Measurements from ENCODE around the gene IFI27. TPM values are rescaled to one million over a fixed set of nuclear protein-coding genes. Genes with fewer than 3 reads are reported as not detected.

The IFI27 gene
- total RNA-seq, 1 experiment from 2014 or later = 2.6 TPM

- Mint-ChIP-seq H3K36me3 (ENCODE audit: insufficient read depth, unreplicated experiment) (no peaks in the 10 kb centered on the region), H3K27ac (ENCODE audit: unreplicated experiment) (no peak overlapping the region), H3K4me1 (ENCODE audit: low read depth, unreplicated experiment) (no peaks in the 10 kb centered on the region), H3K9me3 (ENCODE audit: unreplicated experiment) (no peaks in the 10 kb centered on the region), H3K4me3 (ENCODE audit: unreplicated experiment) (no peak overlapping the region), H3K27me3 (ENCODE audit: insufficient read depth, unreplicated experiment) (peaks cover 8% of the 10 kb centered on the region)
- H3K36me3 ChIP-seq (ENCODE audit: control insufficient read depth, insufficient read depth, low read length) = no peaks in the 10 kb centered on the region
- intact Hi-C loops (cut with micrococcal nuclease; ENCODE audit: unreplicated experiment) = no loop called here
- H3K9me3 ChIP-seq = no peaks in the 10 kb centered on the region
- no peak overlapping the region for H3K4me3 ChIP-seq (ENCODE audit: low read depth, low read length)
- DNase-seq = no peak
- TF ChIP-seq CTCF (IDR thresholded peaks at IDR 0.05; ENCODE audit: insufficient read depth in 1 of 2, low read depth in 1 of 2, low read length in 1 of 2, severe bottlenecking in 1 of 2, unreplicated experiment in 1 of 2) = no peak
- BruUV-seq (replicated peaks) = no TSS peak
- H3K4me1 ChIP-seq = no peaks in the 10 kb centered on the region
- H3K27me3 ChIP-seq (replicated peaks; ENCODE audit: control insufficient read depth, insufficient read depth, low read length) = no peaks in the 10 kb centered on the region
- ChIA-PET CTCF (no interaction called here), POLR2A (no interaction called here)
Measured at GRCh38 chr14:94164685-94165431, 54.3 kb downstream of the IFI27 start.

- Mint-ChIP-seq H3K4me3 (ENCODE audit: unreplicated experiment) (no peak overlapping the region), H3K9me3 (ENCODE audit: unreplicated experiment) (no peaks in the 10 kb centered on the region), H3K27me3 (ENCODE audit: insufficient read depth, unreplicated experiment) (peaks cover 8% of the 10 kb centered on the region), H3K27ac (ENCODE audit: unreplicated experiment) (no peak overlapping the region), H3K4me1 (ENCODE audit: low read depth, unreplicated experiment) (no peaks in the 10 kb centered on the region), H3K36me3 (ENCODE audit: insufficient read depth, unreplicated experiment) (no peaks in the 10 kb centered on the region)
- Histone ChIP-seq H3K36me3 (ENCODE audit: control insufficient read depth, insufficient read depth, low read length) (no peaks in the 10 kb centered on the region), H3K4me1 (no peaks in the 10 kb centered on the region), H3K9me3 (no peaks in the 10 kb centered on the region), H3K27me3 (replicated peaks; ENCODE audit: control insufficient read depth, insufficient read depth, low read length) (no peaks in the 10 kb centered on the region), H3K4me3 (ENCODE audit: low read depth, low read length) (no peak overlapping the region)
- no peak for TF ChIP-seq CTCF (IDR thresholded peaks at IDR 0.05; ENCODE audit: insufficient read depth in 1 of 2, low read depth in 1 of 2, low read length in 1 of 2, severe bottlenecking in 1 of 2, unreplicated experiment in 1 of 2)
- ChIA-PET CTCF (no interaction called here), POLR2A (no interaction called here)
- BruUV-seq (replicated peaks) = no TSS peak
- intact Hi-C loops (cut with micrococcal nuclease; ENCODE audit: unreplicated experiment) = no loop called here
- DNase-seq = no peak
Measured at GRCh38 chr14:94165744-94166143, 55.2 kb downstream of the IFI27 start.

Other genes starting within 250 kb of the IFI27 start
- gene FAM181A, start 183.4 kb upstream of the IFI27 start, total RNA-seq (2022) = not detected in 2 replicates
- gene ASB2, start 134.2 kb upstream of the IFI27 start, total RNA-seq (2022) = 0.21 TPM in 1 of 2 replicates, not detected in the other
- not detected in 2 replicates for gene CCDC197, start 113.4 kb upstream of the IFI27 start, total RNA-seq (2022)
- 1.2 TPM in 2 replicates for gene OTUB2, start 84.4 kb upstream of the IFI27 start, total RNA-seq (2022)
- gene DDX24, start 29.5 kb upstream of the IFI27 start, total RNA-seq (2022) = 131 and 132 TPM in 2 replicates
- gene IFI27L1, start 29.4 kb upstream of the IFI27 start, total RNA-seq (2022) = 11.6 and 13.6 TPM in 2 replicates
- gene IFI27L2, start 18.9 kb downstream of the IFI27 start, total RNA-seq (2022) = 3.4 and 4.7 TPM in 2 replicates
- gene PPP4R4, start 63.6 kb downstream of the IFI27 start, total RNA-seq (2022) = 0.20 and 0.21 TPM in 2 replicates
- gene SERPINA10, start 182.5 kb downstream of the IFI27 start, total RNA-seq (2022) = 5.6 and 7.3 TPM in 2 replicates
- gene SERPINA6, start 212.6 kb downstream of the IFI27 start, total RNA-seq (2022) = 0.32 and 0.56 TPM in 2 replicates

Measured in Caco-2 (cell line).